GM12878 (cell line): ENCODE data around the gene RFX3.

Source experiments
- ATF7 ChIP-seq: fragments of 450-650 bp; IDR thresholded peaks from 2 replicates; pipeline ENCODE4 v1.6.1; 2016; ENCODE audit warnings: low read depth, mild to moderate bottlenecking
- EGR1 ChIP-seq, 2 experiments: IDR thresholded peaks; 1 replicate in 1 of 2; 2 replicates in 1 of 2; pipeline ENCODE4 v1.6.1; 2011 to 2012; ENCODE audit warnings: low read depth in 2 of 2, low read length in 2 of 2, borderline replicate concordance in 1 of 2, mild to moderate bottlenecking in 1 of 2, moderate library complexity in 1 of 2
- EP300 ChIP-seq, 2 experiments: fragments of 150-350 bp in 1 of 2; IDR thresholded peaks; 2 replicates each; pipeline ENCODE4 v1.6.1; 2011 to 2012; ENCODE audit warnings: low read depth in 2 of 2, low read length in 2 of 2, borderline replicate concordance in 1 of 2, improper control_type of control experiment in 1 of 2, inconsistent platforms in 1 of 2; ENCODE audit not compliant: control insufficient read depth in 1 of 2
- EZH2 ChIP-seq: IDR thresholded peaks from 2 replicates; pipeline ENCODE4 v1.6.1; 2012; ENCODE audit warnings: low read depth, mild to moderate bottlenecking, control low read depth, inconsistent platforms, low read length, borderline replicate concordance; ENCODE audit not compliant: control insufficient read depth
- MTA2 ChIP-seq: fragments of 450-650 bp; IDR thresholded peaks from 2 replicates; pipeline ENCODE4 v1.6.1; 2016; ENCODE audit warnings: low read depth, mild to moderate bottlenecking, moderate library complexity
- MXI1 ChIP-seq: fragments of 150-350 bp; IDR thresholded peaks from 2 replicates; pipeline ENCODE4 v1.6.1; 2011; ENCODE audit warnings: low read depth, mild to moderate bottlenecking, inconsistent platforms, low read length, improper control_type of control experiment
- MYC ChIP-seq: IDR thresholded peaks from 2 replicates; pipeline ENCODE4 v1.6.1; 2011; ENCODE audit warnings: mild to moderate bottlenecking, low read length, moderate library complexity, inconsistent platforms; ENCODE audit not compliant: insufficient read depth, insufficient replicate concordance, insufficient read length, severe bottlenecking
- NRF1 ChIP-seq: conservative IDR thresholded peaks from 2 replicates; pipeline ENCODE4 v1.6.1; 2011; ENCODE audit warnings: mild to moderate bottlenecking, low read depth, low read length, improper control_type of control experiment
- PAX8 ChIP-seq: fragments of 450-650 bp; IDR thresholded peaks from 2 replicates; pipeline ENCODE4 v1.6.1; 2017; ENCODE audit warnings: mild to moderate bottlenecking, moderate library complexity
- POLR2A ChIP-seq: IDR thresholded peaks from 2 replicates; pipeline ENCODE4 v1.6.1; 2011; ENCODE audit warnings: low read depth, mild to moderate bottlenecking, low read length
- POLR2AphosphoS5 ChIP-seq: IDR thresholded peaks from 2 replicates; pipeline ENCODE4 v1.6.1; 2011; ENCODE audit warnings: mild to moderate bottlenecking, low read length, inconsistent platforms
- SIX5 ChIP-seq: IDR thresholded peaks from 2 replicates; pipeline ENCODE4 v1.6.1; 2011; ENCODE audit warnings: mild to moderate bottlenecking, low read depth, low read length, moderate library complexity; ENCODE audit not compliant: severe bottlenecking
- TF ChIP-seq, protein P1 (sequence below), 3 experiments: IDR thresholded peaks in 2 of 3; conservative IDR thresholded peaks in 1 of 3; 2 replicates each; pipeline ENCODE4 v1.5.1; 2011; ENCODE audit warnings: low read depth in 3 of 3, low read length in 3 of 3, mild to moderate bottlenecking in 3 of 3, control low read depth in 2 of 3, moderate library complexity in 2 of 3, inconsistent platforms in 1 of 3, mixed read lengths in 1 of 3; ENCODE audit not compliant: control insufficient read depth in 2 of 3, insufficient read depth in 1 of 3; ENCODE audit errors: extremely low read depth in 1 of 3

DNA sequence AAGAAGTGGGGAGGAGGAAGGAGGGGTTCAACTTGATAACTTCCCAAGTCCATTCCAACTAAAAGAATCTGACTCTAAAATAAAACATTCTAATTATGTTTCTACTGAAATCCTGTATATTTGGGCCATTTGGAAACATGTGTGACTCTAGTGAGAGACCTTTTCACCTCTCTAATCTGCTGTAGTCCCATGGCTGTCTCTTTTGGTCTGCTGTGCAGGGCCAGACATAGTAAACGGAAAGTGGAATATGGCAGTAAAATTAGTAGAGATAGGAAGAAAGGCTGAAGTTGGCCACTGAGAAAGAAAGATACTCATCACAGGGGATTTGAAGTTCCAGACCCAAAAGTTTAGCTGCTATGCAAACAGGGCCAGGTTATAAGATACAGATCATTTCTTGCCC lies 15.9 kb downstream of the RFX3 start:
- TF ChIP-seq POLR2AphosphoS5 (no peak), POLR2A (no peak), MTA2 (no peak), MYC (no peak), SIX5 (no peak), MXI1 (no peak), ATF7 (no peak), NRF1 (no peak), EP300 (IDR thresholded peaks at IDR 0.05; ENCODE audit: borderline replicate concordance in 1 of 2, control insufficient read depth in 1 of 2, low read depth in 2 of 2, low read length in 2 of 2) (no peak), EGR1 (IDR thresholded peaks at IDR 0.05; ENCODE audit: borderline replicate concordance in 1 of 2, low read depth in 2 of 2, low read length in 2 of 2) (no peak), EZH2 (no peak), PAX8 (no peak)
- TF ChIP-seq, protein P1, sequence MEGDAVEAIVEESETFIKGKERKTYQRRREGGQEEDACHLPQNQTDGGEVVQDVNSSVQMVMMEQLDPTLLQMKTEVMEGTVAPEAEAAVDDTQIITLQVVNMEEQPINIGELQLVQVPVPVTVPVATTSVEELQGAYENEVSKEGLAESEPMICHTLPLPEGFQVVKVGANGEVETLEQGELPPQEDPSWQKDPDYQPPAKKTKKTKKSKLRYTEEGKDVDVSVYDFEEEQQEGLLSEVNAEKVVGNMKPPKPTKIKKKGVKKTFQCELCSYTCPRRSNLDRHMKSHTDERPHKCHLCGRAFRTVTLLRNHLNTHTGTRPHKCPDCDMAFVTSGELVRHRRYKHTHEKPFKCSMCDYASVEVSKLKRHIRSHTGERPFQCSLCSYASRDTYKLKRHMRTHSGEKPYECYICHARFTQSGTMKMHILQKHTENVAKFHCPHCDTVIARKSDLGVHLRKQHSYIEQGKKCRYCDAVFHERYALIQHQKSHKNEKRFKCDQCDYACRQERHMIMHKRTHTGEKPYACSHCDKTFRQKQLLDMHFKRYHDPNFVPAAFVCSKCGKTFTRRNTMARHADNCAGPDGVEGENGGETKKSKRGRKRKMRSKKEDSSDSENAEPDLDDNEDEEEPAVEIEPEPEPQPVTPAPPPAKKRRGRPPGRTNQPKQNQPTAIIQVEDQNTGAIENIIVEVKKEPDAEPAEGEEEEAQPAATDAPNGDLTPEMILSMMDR (IDR thresholded peaks at IDR 0.05 in 2 of 3, conservative IDR thresholded peaks at IDR 0.05 in 1 of 3; ENCODE audit: control insufficient read depth in 2 of 3, extremely low read depth in 1 of 3, insufficient read depth in 1 of 3, low read depth in 3 of 3, low read length in 3 of 3), result no peak
